Caco-2 (cell line): ENCODE data around the gene ZNF787. TPM values are rescaled to one million over a fixed set of nuclear protein-coding genes. Genes with fewer than 3 reads are reported as not detected.

Source experiments
- BruUV-seq: library from RNA; stranded (reverse); fragments of 400-500 nt; replicated peaks from 2 replicates; lab custom pipeline; 2021; lab: Mats Ljungman, UMichigan
- CTCF ChIA-PET: fragments of 300-600 bp; sonication (Branson Sonifier 250); formaldehyde crosslinking; loops from one replicate; lab custom pipeline; 2022; ENCODE audit warnings: antibody characterized with exemption; lab: Charles Lee
- POLR2A ChIA-PET: fragments of 300-600 bp; sonication (Branson Sonifier 250); formaldehyde crosslinking; loops from one replicate; lab custom pipeline; 2022; ENCODE audit warnings: antibody characterized with exemption; lab: Charles Lee
- DNase-seq, 2 experiments: peaks; one replicate each; pipeline versions ENCODE4 v3.0.0 to v3.0.0-alpha.2; 2020 to 2022
- H3K27me3 ChIP-seq: replicated peaks from 2 replicates; pipeline ENCODE4 v1.6.0; 2011; ENCODE audit warnings: low read length; ENCODE audit not compliant: control insufficient read depth, insufficient read depth
- H3K36me3 ChIP-seq: 2 replicates; pipeline ENCODE4 v1.5.1; 2011; ENCODE audit warnings: low read length; ENCODE audit not compliant: control insufficient read depth, insufficient read depth
- H3K4me1 ChIP-seq: fragments of 250-450 bp; sonication (Bioruptor Pico); 2 replicates; pipeline ENCODE4 v1.5.1; 2020; ENCODE audit warnings: mild to moderate bottlenecking
- H3K4me3 ChIP-seq: 2 replicates; pipeline ENCODE4 v1.5.1; 2011; ENCODE audit warnings: low read depth, mild to moderate bottlenecking, control low read depth, low read length
- H3K9me3 ChIP-seq: fragments of 250-450 bp; sonication (Bioruptor Pico); 2 replicates; pipeline ENCODE4 v1.5.1; 2020; ENCODE audit warnings: mild to moderate bottlenecking, moderate library complexity
- H3K27ac Mint-ChIP-seq: one replicate; pipeline ENCODE4 v1.8.0; 2022; ENCODE audit warnings: mixed read lengths; ENCODE audit not compliant: unreplicated experiment
- H3K27me3 Mint-ChIP-seq: one replicate; pipeline ENCODE4 v1.8.0; 2022; ENCODE audit warnings: mixed read lengths; ENCODE audit not compliant: insufficient read depth, unreplicated experiment
- H3K36me3 Mint-ChIP-seq: one replicate; pipeline ENCODE4 v1.8.0; 2022; ENCODE audit warnings: mild to moderate bottlenecking, mixed read lengths; ENCODE audit not compliant: insufficient read depth, unreplicated experiment
- H3K4me1 Mint-ChIP-seq: one replicate; pipeline ENCODE4 v1.8.0; 2022; ENCODE audit warnings: low read depth, mixed read lengths; ENCODE audit not compliant: unreplicated experiment
- H3K4me3 Mint-ChIP-seq: one replicate; pipeline ENCODE4 v1.8.0; 2022; ENCODE audit warnings: mild to moderate bottlenecking, moderate library complexity, mixed read lengths; ENCODE audit not compliant: unreplicated experiment
- H3K9me3 Mint-ChIP-seq: one replicate; pipeline ENCODE4 v1.8.0; 2022; ENCODE audit warnings: mixed read lengths; ENCODE audit not compliant: unreplicated experiment
- intact Hi-C: fragments of 100-400 bp; cut with micrococcal nuclease; formaldehyde crosslinking; loops from one replicate; pipeline ENCODE4 v1.10.0; 2022; ENCODE audit not compliant: unreplicated experiment
- total RNA-seq: library from RNA; stranded (reverse); gene quantifications from 2 replicates; pipeline ENCODE4 v1.2.3, GENCODE V29; 2022
- TF ChIP-seq, protein P1 (sequence below), 2 experiments: fragments of 200-600 bp in 1 of 2; IDR thresholded peaks; 1 replicate in 1 of 2; 2 replicates in 1 of 2; pipeline versions ENCODE4 v1.5.1 to v1.8.0; 2011 to 2022; ENCODE audit warnings: antibody characterized with exemption in 1 of 2, control low read depth in 1 of 2, inconsistent platforms in 1 of 2, low read depth in 1 of 2, low read length in 1 of 2, mild to moderate bottlenecking in 1 of 2, moderate library complexity in 1 of 2; ENCODE audit not compliant: insufficient read depth in 1 of 2, severe bottlenecking in 1 of 2, unreplicated experiment in 1 of 2

The ZNF787 gene
- total RNA-seq, 1 experiment from 2014 or later = 60.0 TPM

- H3K27me3 ChIP-seq = no peaks in the 10 kb centered on the region
- Mint-ChIP-seq H3K27ac (no peak overlapping the region), H3K4me3 (no peak overlapping the region), H3K9me3 (no peaks in the 10 kb centered on the region), H3K4me1 (peaks cover 33% of the 10 kb centered on the region), H3K27me3 (no peaks in the 10 kb centered on the region), H3K36me3 (peaks cover 65% of the 10 kb centered on the region)
- no peaks in the 10 kb centered on the region for H3K9me3 ChIP-seq
- H3K36me3 ChIP-seq = peaks cover 8% of the 10 kb centered on the region
- intact Hi-C loops = no loop called here
- DNase-seq = no peak
- no TSS peak for BruUV-seq
- no peak overlapping the region for H3K4me3 ChIP-seq
- peaks cover 20% of the 10 kb centered on the region for H3K4me1 ChIP-seq
- TF ChIP-seq, protein P1, sequence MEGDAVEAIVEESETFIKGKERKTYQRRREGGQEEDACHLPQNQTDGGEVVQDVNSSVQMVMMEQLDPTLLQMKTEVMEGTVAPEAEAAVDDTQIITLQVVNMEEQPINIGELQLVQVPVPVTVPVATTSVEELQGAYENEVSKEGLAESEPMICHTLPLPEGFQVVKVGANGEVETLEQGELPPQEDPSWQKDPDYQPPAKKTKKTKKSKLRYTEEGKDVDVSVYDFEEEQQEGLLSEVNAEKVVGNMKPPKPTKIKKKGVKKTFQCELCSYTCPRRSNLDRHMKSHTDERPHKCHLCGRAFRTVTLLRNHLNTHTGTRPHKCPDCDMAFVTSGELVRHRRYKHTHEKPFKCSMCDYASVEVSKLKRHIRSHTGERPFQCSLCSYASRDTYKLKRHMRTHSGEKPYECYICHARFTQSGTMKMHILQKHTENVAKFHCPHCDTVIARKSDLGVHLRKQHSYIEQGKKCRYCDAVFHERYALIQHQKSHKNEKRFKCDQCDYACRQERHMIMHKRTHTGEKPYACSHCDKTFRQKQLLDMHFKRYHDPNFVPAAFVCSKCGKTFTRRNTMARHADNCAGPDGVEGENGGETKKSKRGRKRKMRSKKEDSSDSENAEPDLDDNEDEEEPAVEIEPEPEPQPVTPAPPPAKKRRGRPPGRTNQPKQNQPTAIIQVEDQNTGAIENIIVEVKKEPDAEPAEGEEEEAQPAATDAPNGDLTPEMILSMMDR (IDR thresholded peaks at IDR 0.05; ENCODE audit: insufficient read depth in 1 of 2, low read depth in 1 of 2, low read length in 1 of 2, severe bottlenecking in 1 of 2, unreplicated experiment in 1 of 2) = no peak
- POLR2A ChIA-PET = no interaction called here
- CTCF ChIA-PET = interaction anchor here (0.5 kb wide), 1 partner anchor 32 kb away, joined by 5 read pairs; no protein-coding TSS in a partner anchor
These were observed 4.5 kb downstream of the ZNF787 start for GRCh38 chr19:56116606-56117005.

DNA sequence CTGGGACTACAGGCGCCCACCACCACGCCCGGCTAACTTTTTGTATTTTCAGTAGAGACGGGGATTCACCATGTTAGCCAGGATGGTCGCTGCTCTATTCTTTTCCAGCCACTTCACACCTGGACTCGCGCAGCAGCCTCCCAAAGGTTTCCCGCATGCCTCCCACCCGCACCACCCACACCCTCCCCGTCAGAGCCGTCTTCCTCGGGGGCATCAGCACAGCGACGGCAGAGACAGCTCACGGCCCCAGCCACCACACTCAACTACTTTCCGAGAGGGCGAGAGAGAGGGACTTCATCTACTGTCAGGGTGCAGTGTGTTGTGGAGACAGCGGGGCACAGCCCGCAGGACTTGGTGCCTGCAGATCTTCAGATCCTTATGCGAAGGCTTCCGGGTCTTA, 5.6 kb downstream of the ZNF787 start:
- Mint-ChIP-seq H3K27me3 (no peaks in the 10 kb centered on the region), H3K4me3 (no peak overlapping the region), H3K36me3 (peaks cover 61% of the 10 kb centered on the region), H3K9me3 (no peaks in the 10 kb centered on the region), H3K27ac (no peak overlapping the region), H3K4me1 (peaks cover 33% of the 10 kb centered on the region)
- H3K27me3 ChIP-seq = no peaks in the 10 kb centered on the region
- no peak overlapping the region for H3K4me3 ChIP-seq
- no peaks in the 10 kb centered on the region for H3K9me3 ChIP-seq
- no TSS peak for BruUV-seq
- intact Hi-C loops = no loop called here
- TF ChIP-seq, protein P1 (IDR thresholded peaks at IDR 0.05; ENCODE audit: insufficient read depth in 1 of 2, low read depth in 1 of 2, low read length in 1 of 2, severe bottlenecking in 1 of 2, unreplicated experiment in 1 of 2) = no peak
- peaks cover 8% of the 10 kb centered on the region for H3K36me3 ChIP-seq
- DNase-seq = no peak
- POLR2A ChIA-PET = no interaction called here
- CTCF ChIA-PET = no interaction called here
- peaks cover 31% of the 10 kb centered on the region for H3K4me1 ChIP-seq

DNA sequence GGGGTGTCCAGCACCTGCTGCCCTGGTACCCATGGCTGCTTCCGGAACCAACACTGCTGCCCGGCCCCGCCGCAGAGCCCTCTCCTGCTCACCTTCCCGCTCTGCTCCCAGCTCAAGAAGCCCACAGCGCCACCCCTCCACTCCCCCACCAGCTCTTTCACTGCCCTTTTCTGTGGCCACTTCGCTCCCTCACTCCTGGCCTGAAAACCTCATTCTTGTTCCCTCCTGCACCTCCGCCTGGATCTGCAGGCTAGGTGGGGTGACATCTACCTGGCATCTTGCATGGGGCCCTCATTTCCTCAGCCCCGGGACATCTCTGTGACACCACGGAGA, 6.4 kb downstream of the ZNF787 start:
- Histone ChIP-seq H3K36me3 (peaks cover 8% of the 10 kb centered on the region), H3K27me3 (no peaks in the 10 kb centered on the region), H3K9me3 (no peaks in the 10 kb centered on the region), H3K4me3 (no peak overlapping the region), H3K4me1 (peaks cover 30% of the 10 kb centered on the region)
- ChIA-PET CTCF (no interaction called here), POLR2A (no interaction called here)
- DNase-seq = no peak
- Mint-ChIP-seq H3K27me3 (no peaks in the 10 kb centered on the region), H3K4me1 (peaks cover 28% of the 10 kb centered on the region), H3K9me3 (no peaks in the 10 kb centered on the region), H3K27ac (peak overlapping the region; percentile 85), H3K4me3 (no peak overlapping the region), H3K36me3 (peaks cover 61% of the 10 kb centered on the region)
- BruUV-seq = no TSS peak
- intact Hi-C loops = no loop called here
- TF ChIP-seq, protein P1 (IDR thresholded peaks at IDR 0.05; ENCODE audit: insufficient read depth in 1 of 2, low read depth in 1 of 2, low read length in 1 of 2, severe bottlenecking in 1 of 2, unreplicated experiment in 1 of 2) = no peak
